HepG2 (cell line): Measurements from ENCODE around the gene CAVIN1. TPM values are rescaled to one million over a fixed set of nuclear protein-coding genes. Genes with fewer than 3 reads are reported as not detected.

Experiments
- EHMT2 ChIP-seq: fragments of 200-600 bp; sonication (generic); IDR thresholded peaks from 2 replicates; pipeline ENCODE4 v1.7.0; 2017; ENCODE audit warnings: antibody characterized with exemption, low read depth, low read length, borderline replicate concordance
- HNF1A ChIP-seq, 2 experiments: sonication (generic) in 1 of 2; formaldehyde crosslinking in 1 of 2; IDR thresholded peaks; 2 replicates each; pipeline versions ENCODE4 v1.4.0 to v1.6.1; 2016 to 2020; ENCODE audit warnings: borderline replicate concordance in 1 of 2, low read depth in 1 of 2, mild to moderate bottlenecking in 1 of 2, missing genetic modification reagents in 1 of 2
- SIX4 ChIP-seq: sonication (generic); formaldehyde crosslinking; IDR thresholded peaks from 2 replicates; pipeline ENCODE4 v1.4.0; 2020; ENCODE audit warnings: missing genetic modification reagents
- U2AF2 ChIP-seq: fragments of 200-400 bp; formaldehyde crosslinking; IDR thresholded peaks from 2 replicates; pipeline ENCODE4 v1.6.1; 2017; ENCODE audit warnings: low read depth, mild to moderate bottlenecking, low read length
- ZBTB33 ChIP-seq: sonication (generic); formaldehyde crosslinking; IDR thresholded peaks from 2 replicates; pipeline ENCODE4 v1.4.0; 2020; ENCODE audit warnings: missing genetic modification reagents
- ZNF543 ChIP-seq: sonication (generic); formaldehyde crosslinking; IDR thresholded peaks from 2 replicates; pipeline ENCODE4 v1.4.0; 2020; ENCODE audit warnings: mild to moderate bottlenecking, missing genetic modification reagents
- ZNF780A ChIP-seq: sonication (generic); formaldehyde crosslinking; IDR thresholded peaks from 2 replicates; pipeline ENCODE4 v1.8.0; 2022; ENCODE audit warnings: mild to moderate bottlenecking, missing genetic modification reagents, moderate library complexity
- polyA plus RNA-seq, 8 experiments: library from polyadenylated mRNA; depleted of rRNA in 3 of 8; stranded (reverse) in 7 of 8; unstranded in 1 of 8; fragments of >200 nt; fragmentation: Illumina TruSeq in 4 of 8; extraction: Trizol in 4 of 8; gene quantifications; 2 replicates each; pipeline versions ENCODE4 v1.2.1 to v1.2.3, GENCODE V29; 2011 to 2016; ENCODE audit warnings: low read depth in 4 of 8, missing spikeins in 1 of 8, mixed read lengths in 1 of 8; ENCODE audit not compliant: insufficient read depth in 1 of 8
- total RNA-seq, 5 experiments: library from RNA; depleted of rRNA; stranded (reverse); fragments of >200 nt; fragmentation: Illumina TruSeq; extraction: Trizol; gene quantifications; 2 replicates each; pipeline ENCODE4 v1.2.3, GENCODE V29; 2016; ENCODE audit warnings: low read depth in 1 of 5
- TF ChIP-seq, protein P1 (sequence below): sonication (generic); formaldehyde crosslinking; IDR thresholded peaks from 2 replicates; pipeline ENCODE4 v1.5.0; 2020; ENCODE audit warnings: missing genetic modification reagents
- TF ChIP-seq, protein P2 (sequence below): sonication (generic); formaldehyde crosslinking; IDR thresholded peaks from 2 replicates; pipeline ENCODE4 v1.5.0; 2020; ENCODE audit warnings: missing genetic modification reagents
- TF ChIP-seq, protein P3 (sequence below): sonication (generic); formaldehyde crosslinking; IDR thresholded peaks from 2 replicates; pipeline ENCODE4 v1.4.0; 2020; ENCODE audit warnings: mild to moderate bottlenecking, missing genetic modification reagents, borderline replicate concordance

Gene CAVIN1
- total and polyA plus RNA-seq, 2 of the 13 experiments (the other 11 are each of a cell fraction or from before 2014, with no cell fraction given), result 15.9 to 25.5 TPM

DNA sequence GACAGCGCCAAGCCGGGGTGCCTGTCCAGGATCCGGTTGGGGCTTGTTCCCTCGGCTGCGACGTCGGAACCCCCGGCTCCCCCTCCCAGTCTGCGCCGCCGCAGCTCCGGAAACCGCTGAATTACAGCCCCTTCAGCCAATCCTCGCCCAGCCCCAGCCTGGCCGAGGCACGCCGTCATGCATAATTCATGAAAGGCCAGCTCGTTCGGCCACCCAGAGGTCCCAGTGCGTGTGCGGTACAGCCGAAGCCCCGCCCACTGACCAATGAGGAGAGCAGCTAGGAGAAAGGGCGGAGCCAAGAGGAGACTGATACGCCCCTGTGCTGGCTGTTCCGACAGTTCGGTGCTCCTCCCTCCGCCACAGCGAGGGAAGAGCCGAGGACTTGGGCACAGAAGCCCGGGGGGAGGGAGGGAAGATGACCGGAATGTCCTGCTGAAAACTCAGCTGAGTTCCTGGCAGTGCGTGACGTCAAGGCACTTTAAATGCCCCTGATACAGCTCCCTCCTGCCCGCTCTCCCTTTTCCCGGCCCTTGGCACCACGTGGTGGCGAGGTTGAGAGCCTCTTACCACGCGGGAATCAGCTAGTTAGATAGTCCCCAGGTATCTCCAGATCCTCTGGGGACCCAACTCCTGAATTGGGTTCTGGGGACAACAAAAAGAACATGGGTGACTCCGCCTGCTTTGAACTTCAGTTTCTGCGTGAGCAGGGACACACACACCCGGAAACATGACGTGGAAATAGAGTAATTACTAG is 34.5 kb downstream of the CAVIN1 start, which contains the start of gene STAT3 (continued):
- TF ChIP-seq HNF1A (IDR thresholded peaks at IDR 0.05; ENCODE audit: low read depth) (peak; percentile 85), HNF1A (CRISPR knock-in tag; IDR thresholded peaks at IDR 0.05; ENCODE audit: borderline replicate concordance) (peak; percentile 98), ZNF543 (CRISPR knock-in tag) (peak; percentile 97), ZBTB33 (CRISPR knock-in tag) (peak; percentile 95), EHMT2 (no peak; the same call in 1 of the 2 replicates), U2AF2 (no peak), SIX4 (CRISPR knock-in tag) (peak; percentile 96), ZNF780A (peak; percentile 87; the same call in 1 of the 2 replicates)
- TF ChIP-seq, protein P1, sequence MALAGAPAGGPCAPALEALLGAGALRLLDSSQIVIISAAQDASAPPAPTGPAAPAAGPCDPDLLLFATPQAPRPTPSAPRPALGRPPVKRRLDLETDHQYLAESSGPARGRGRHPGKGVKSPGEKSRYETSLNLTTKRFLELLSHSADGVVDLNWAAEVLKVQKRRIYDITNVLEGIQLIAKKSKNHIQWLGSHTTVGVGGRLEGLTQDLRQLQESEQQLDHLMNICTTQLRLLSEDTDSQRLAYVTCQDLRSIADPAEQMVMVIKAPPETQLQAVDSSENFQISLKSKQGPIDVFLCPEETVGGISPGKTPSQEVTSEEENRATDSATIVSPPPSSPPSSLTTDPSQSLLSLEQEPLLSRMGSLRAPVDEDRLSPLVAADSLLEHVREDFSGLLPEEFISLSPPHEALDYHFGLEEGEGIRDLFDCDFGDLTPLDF (CRISPR knock-in tag), result peak; percentile 57; the same call in 1 of the 2 replicates
- TF ChIP-seq, protein P2, sequence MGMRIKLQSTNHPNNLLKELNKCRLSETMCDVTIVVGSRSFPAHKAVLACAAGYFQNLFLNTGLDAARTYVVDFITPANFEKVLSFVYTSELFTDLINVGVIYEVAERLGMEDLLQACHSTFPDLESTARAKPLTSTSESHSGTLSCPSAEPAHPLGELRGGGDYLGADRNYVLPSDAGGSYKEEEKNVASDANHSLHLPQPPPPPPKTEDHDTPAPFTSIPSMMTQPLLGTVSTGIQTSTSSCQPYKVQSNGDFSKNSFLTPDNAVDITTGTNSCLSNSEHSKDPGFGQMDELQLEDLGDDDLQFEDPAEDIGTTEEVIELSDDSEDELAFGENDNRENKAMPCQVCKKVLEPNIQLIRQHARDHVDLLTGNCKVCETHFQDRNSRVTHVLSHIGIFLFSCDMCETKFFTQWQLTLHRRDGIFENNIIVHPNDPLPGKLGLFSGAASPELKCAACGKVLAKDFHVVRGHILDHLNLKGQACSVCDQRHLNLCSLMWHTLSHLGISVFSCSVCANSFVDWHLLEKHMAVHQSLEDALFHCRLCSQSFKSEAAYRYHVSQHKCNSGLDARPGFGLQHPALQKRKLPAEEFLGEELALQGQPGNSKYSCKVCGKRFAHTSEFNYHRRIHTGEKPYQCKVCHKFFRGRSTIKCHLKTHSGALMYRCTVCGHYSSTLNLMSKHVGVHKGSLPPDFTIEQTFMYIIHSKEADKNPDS (CRISPR knock-in tag), result 0 out of 2 replicates have a peak, but pooled peaks have one; percentile 64
- TF ChIP-seq, protein P3, sequence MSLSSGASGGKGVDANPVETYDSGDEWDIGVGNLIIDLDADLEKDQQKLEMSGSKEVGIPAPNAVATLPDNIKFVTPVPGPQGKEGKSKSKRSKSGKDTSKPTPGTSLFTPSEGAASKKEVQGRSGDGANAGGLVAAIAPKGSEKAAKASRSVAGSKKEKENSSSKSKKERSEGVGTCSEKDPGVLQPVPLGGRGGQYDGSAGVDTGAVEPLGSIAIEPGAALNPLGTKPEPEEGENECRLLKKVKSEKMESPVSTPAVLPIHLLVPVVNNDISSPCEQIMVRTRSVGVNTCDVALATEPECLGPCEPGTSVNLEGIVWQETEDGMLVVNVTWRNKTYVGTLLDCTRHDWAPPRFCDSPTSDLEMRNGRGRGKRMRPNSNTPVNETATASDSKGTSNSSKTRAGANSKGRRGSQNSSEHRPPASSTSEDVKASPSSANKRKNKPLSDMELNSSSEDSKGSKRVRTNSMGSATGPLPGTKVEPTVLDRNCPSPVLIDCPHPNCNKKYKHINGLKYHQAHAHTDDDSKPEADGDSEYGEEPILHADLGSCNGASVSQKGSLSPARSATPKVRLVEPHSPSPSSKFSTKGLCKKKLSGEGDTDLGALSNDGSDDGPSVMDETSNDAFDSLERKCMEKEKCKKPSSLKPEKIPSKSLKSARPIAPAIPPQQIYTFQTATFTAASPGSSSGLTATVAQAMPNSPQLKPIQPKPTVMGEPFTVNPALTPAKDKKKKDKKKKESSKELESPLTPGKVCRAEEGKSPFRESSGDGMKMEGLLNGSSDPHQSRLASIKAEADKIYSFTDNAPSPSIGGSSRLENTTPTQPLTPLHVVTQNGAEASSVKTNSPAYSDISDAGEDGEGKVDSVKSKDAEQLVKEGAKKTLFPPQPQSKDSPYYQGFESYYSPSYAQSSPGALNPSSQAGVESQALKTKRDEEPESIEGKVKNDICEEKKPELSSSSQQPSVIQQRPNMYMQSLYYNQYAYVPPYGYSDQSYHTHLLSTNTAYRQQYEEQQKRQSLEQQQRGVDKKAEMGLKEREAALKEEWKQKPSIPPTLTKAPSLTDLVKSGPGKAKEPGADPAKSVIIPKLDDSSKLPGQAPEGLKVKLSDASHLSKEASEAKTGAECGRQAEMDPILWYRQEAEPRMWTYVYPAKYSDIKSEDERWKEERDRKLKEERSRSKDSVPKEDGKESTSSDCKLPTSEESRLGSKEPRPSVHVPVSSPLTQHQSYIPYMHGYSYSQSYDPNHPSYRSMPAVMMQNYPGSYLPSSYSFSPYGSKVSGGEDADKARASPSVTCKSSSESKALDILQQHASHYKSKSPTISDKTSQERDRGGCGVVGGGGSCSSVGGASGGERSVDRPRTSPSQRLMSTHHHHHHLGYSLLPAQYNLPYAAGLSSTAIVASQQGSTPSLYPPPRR (CRISPR knock-in tag), result peak; percentile 81; the same call in 1 of the 2 replicates
